ENCODE results near the gene ABHD8. TPM values are rescaled to one million over a fixed set of nuclear protein-coding genes. Genes with fewer than 3 reads are reported as not detected.

The ABHD8 gene
- total RNA-seq, 1 experiment from 2014 or later = 5.2 TPM

GRCh38 chr19:17266589-17266974, 36.6 kb downstream of the ABHD8 start:
- peaks cover 3 to 9% of the 10 kb centered on the region in 2 experiments; a peak in 3 of 4 replicates for H3K4me1 ChIP-seq (ENCODE audit: control insufficient read depth in 1 of 2, insufficient read depth in 2 of 2, low read length in 2 of 2)
- RAD21 ChIA-PET (ENCODE audit: low non-redundant PET in 1 of 2, low total read pairs in 2 of 2, uncharacterized antibody in 2 of 2, unreplicated experiment in 2 of 2) = no interaction called here
- peak overlapping the region; percentile 67 for H2AFZ ChIP-seq (ENCODE audit: low read depth, low read length, poor library complexity, severe bottlenecking)
- POLR2A ChIA-PET = interaction anchor here (0.8 to 1.3 kb wide), 8 partner anchors 13 to 52 kb away, joined by 3 to 8 read pairs (median 6); partner anchors contain the start of genes ANKLE1, DDA1, OCEL1 and USE1
- intact Hi-C loops (cut with micrococcal nuclease) = no loop called here
- BruUV-seq (replicated peaks) = no TSS peak
- peaks cover 17% of the 10 kb centered on the region for H3K79me2 ChIP-seq (ENCODE audit: insufficient read depth, low read length)
- H3K9ac ChIP-seq (ENCODE audit: low read length) = no peak overlapping the region
- H4K20me1 ChIP-seq (ENCODE audit: insufficient read depth) = no peaks in the 10 kb centered on the region
- H3K4me2 ChIP-seq (ENCODE audit: low read length) = no peak overlapping the region
- ATAC-seq = no peak
- H3K27me3 ChIP-seq (ENCODE audit: insufficient read depth, low read length) = no peaks in the 10 kb centered on the region
- TF ChIP-seq POLR2AphosphoS5 (IDR thresholded peaks at IDR 0.05; ENCODE audit: low read depth, low read length) (no peak), CTCF (IDR thresholded peaks at IDR 0.05 in 2 of 3, conservative IDR thresholded peaks at IDR 0.05 in 1 of 3; ENCODE audit: borderline replicate concordance in 1 of 3, insufficient read depth in 1 of 3, low read depth in 2 of 3, low read length in 2 of 3) (no peak), ELF1 (IDR thresholded peaks at IDR 0.05; ENCODE audit: borderline replicate concordance, low read depth) (no peak), ZNF274 (IDR thresholded peaks at IDR 0.05; ENCODE audit: low read depth, low read length) (no peak), REST (IDR thresholded peaks at IDR 0.05; ENCODE audit: low read depth) (no peak), CEBPB (IDR thresholded peaks at IDR 0.05; ENCODE audit: low read depth) (no peak), SRF (IDR thresholded peaks at IDR 0.05; ENCODE audit: low read depth) (no peak), RAD21 (IDR thresholded peaks at IDR 0.05; ENCODE audit: low read depth) (no peak), POLR2A (IDR thresholded peaks at IDR 0.05; ENCODE audit: borderline replicate concordance, extremely low read depth, insufficient read depth, insufficient read length) (no peak), FOSL1 (IDR thresholded peaks at IDR 0.05; ENCODE audit: low read depth) (no peak), ZFX (IDR thresholded peaks at IDR 0.05) (no peak), YY1 (IDR thresholded peaks at IDR 0.05; ENCODE audit: extremely low read depth, insufficient replicate concordance, low read depth, low read length) (no peak), ZBTB33 (IDR thresholded peaks at IDR 0.05; ENCODE audit: extremely low read depth, insufficient replicate concordance, low read length) (no peak), JUND (IDR thresholded peaks at IDR 0.05) (no peak)
- TF ChIP-seq, protein P1, sequence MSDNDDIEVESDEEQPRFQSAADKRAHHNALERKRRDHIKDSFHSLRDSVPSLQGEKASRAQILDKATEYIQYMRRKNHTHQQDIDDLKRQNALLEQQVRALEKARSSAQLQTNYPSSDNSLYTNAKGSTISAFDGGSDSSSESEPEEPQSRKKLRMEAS (IDR thresholded peaks at IDR 0.05) = no peak
- H3K9me2 ChIP-seq (ENCODE audit: insufficient read depth) = no peaks in the 10 kb centered on the region
- peak overlapping the region; percentile 15; the same call in 1 of the 2 replicates for H3K27ac ChIP-seq (ENCODE audit: low read depth, low read length)
- H3K36me3 ChIP-seq (ENCODE audit: control insufficient read depth in 1 of 2, insufficient read depth in 2 of 2, low read length in 2 of 2) = peaks cover 3 to 18% of the 10 kb centered on the region in 2 experiments; a peak in 3 of 4 replicates
- H3K9me3 ChIP-seq (ENCODE audit: control insufficient read depth in 1 of 2, insufficient read depth in 1 of 2, low read depth in 1 of 2, low read length in 2 of 2) = no peaks in the 10 kb centered on the region
- CTCF ChIA-PET = interaction anchor here (0.8 to 1.5 kb wide), 9 partner anchors 11 to 229 kb away, joined by 3 to 11 read pairs (median 4); partner anchors contain the start of gene DDA1
- DNase-seq (ENCODE audit: low read depth, low spot score) = no peak
- H3K4me3 ChIP-seq (replicated peaks in 1 of 2; ENCODE audit: low read depth in 1 of 2, low read length in 2 of 2) = no peak overlapping the region; a peak in 1 of 4 replicates

All from HCT116 (cell line).